Measurements from ENCODE around the gene HEXIM2. TPM values are rescaled to one million over a fixed set of nuclear protein-coding genes. Genes with fewer than 3 reads are reported as not detected.

The HEXIM2 gene
- total RNA-seq, 1 experiment from 2014 or later, result 11.9 TPM

- Mint-ChIP-seq H3K4me1 (peaks cover 11% of the 10 kb centered on the region), H3K27ac (no peak overlapping the region), H3K27me3 (ENCODE audit: low read depth) (no peaks in the 10 kb centered on the region), H3K9me3 (no peaks in the 10 kb centered on the region), H3K4me3 (no peak overlapping the region), H3K36me3 (no peaks in the 10 kb centered on the region)
- ChIA-PET CTCF (interaction anchor here (2.3 to 2.4 kb wide), 2 partner anchors 10 kb away, joined by 10 to 17 read pairs; partner anchors contain the start of gene ACBD4), POLR2A (no interaction called here)
- TF ChIP-seq OVOL2 (CRISPR knock-in tag; IDR thresholded peaks at IDR 0.05; ENCODE audit: borderline replicate concordance) (no peak), GABPB1 (CRISPR knock-in tag; IDR thresholded peaks at IDR 0.05) (no peak), GRHL2 (CRISPR knock-in tag; IDR thresholded peaks at IDR 0.05; ENCODE audit: insufficient replicate concordance, severe bottlenecking) (no peak), ZNF396 (CRISPR knock-in tag; IDR thresholded peaks at IDR 0.05; ENCODE audit: borderline replicate concordance) (no peak), CBFB (CRISPR knock-in tag; IDR thresholded peaks at IDR 0.05; ENCODE audit: low read depth) (no peak), NR2C2 (CRISPR knock-in tag; IDR thresholded peaks at IDR 0.05) (no peak), TEAD1 (CRISPR knock-in tag; IDR thresholded peaks at IDR 0.05) (no peak), PREB (CRISPR knock-in tag; IDR thresholded peaks at IDR 0.05; ENCODE audit: borderline replicate concordance) (no peak), E2F4 (CRISPR knock-in tag; IDR thresholded peaks at IDR 0.05; ENCODE audit: borderline replicate concordance, low read depth) (no peak), CREM (CRISPR knock-in tag; IDR thresholded peaks at IDR 0.05) (no peak), ZNF263 (CRISPR knock-in tag; IDR thresholded peaks at IDR 0.05; ENCODE audit: low read depth) (no peak), ZNF232 (CRISPR knock-in tag; IDR thresholded peaks at IDR 0.05) (no peak), NFATC4 (CRISPR knock-in tag; IDR thresholded peaks at IDR 0.05) (no peak), ESRRA (CRISPR knock-in tag; IDR thresholded peaks at IDR 0.05; ENCODE audit: borderline replicate concordance) (no peak)
- TF ChIP-seq, protein P1, sequence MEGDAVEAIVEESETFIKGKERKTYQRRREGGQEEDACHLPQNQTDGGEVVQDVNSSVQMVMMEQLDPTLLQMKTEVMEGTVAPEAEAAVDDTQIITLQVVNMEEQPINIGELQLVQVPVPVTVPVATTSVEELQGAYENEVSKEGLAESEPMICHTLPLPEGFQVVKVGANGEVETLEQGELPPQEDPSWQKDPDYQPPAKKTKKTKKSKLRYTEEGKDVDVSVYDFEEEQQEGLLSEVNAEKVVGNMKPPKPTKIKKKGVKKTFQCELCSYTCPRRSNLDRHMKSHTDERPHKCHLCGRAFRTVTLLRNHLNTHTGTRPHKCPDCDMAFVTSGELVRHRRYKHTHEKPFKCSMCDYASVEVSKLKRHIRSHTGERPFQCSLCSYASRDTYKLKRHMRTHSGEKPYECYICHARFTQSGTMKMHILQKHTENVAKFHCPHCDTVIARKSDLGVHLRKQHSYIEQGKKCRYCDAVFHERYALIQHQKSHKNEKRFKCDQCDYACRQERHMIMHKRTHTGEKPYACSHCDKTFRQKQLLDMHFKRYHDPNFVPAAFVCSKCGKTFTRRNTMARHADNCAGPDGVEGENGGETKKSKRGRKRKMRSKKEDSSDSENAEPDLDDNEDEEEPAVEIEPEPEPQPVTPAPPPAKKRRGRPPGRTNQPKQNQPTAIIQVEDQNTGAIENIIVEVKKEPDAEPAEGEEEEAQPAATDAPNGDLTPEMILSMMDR (IDR thresholded peaks at IDR 0.05), result no peak
- TF ChIP-seq, protein P2, sequence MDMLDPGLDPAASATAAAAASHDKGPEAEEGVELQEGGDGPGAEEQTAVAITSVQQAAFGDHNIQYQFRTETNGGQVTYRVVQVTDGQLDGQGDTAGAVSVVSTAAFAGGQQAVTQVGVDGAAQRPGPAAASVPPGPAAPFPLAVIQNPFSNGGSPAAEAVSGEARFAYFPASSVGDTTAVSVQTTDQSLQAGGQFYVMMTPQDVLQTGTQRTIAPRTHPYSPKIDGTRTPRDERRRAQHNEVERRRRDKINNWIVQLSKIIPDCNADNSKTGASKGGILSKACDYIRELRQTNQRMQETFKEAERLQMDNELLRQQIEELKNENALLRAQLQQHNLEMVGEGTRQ (CRISPR knock-in tag; IDR thresholded peaks at IDR 0.05), result no peak
- DNase-seq (ENCODE audit: low spot score) (no peak), ATAC-seq (no peak)
These were observed 36.2 kb upstream of the HEXIM2 start for GRCh38 chr17:45125509-45125908.

- H3K4me3 Mint-ChIP-seq, result no peak overlapping the region
- ChIA-PET CTCF (interaction anchor here (0.6 to 2.3 kb wide), 6 partner anchors 8 to 216 kb away, joined by 3 to 10 read pairs (median 5); partner anchors contain the start of gene ACBD4), POLR2A (interaction anchor here (0.7 to 1.0 kb wide), 2 partner anchors 12 to 80 kb away, joined by 3 read pairs; no protein-coding TSS in a partner anchor)
- peaks cover 18% of the 10 kb centered on the region for H3K4me1 Mint-ChIP-seq
- H3K27me3 Mint-ChIP-seq (ENCODE audit: low read depth), result no peaks in the 10 kb centered on the region
- H3K27ac Mint-ChIP-seq, result peak overlapping the region; percentile 76
- ATAC-seq (no peak), DNase-seq (ENCODE audit: low spot score) (no peak)
- H3K36me3 Mint-ChIP-seq, result no peaks in the 10 kb centered on the region
- no peaks in the 10 kb centered on the region for H3K9me3 Mint-ChIP-seq
- TF ChIP-seq MAX (CRISPR knock-in tag; IDR thresholded peaks at IDR 0.05), result no peak
- TF ChIP-seq, protein P1 (IDR thresholded peaks at IDR 0.05), result no peak
- TF ChIP-seq, protein P3, sequence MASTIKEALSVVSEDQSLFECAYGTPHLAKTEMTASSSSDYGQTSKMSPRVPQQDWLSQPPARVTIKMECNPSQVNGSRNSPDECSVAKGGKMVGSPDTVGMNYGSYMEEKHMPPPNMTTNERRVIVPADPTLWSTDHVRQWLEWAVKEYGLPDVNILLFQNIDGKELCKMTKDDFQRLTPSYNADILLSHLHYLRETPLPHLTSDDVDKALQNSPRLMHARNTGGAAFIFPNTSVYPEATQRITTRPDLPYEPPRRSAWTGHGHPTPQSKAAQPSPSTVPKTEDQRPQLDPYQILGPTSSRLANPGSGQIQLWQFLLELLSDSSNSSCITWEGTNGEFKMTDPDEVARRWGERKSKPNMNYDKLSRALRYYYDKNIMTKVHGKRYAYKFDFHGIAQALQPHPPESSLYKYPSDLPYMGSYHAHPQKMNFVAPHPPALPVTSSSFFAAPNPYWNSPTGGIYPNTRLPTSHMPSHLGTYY (CRISPR knock-in tag; IDR thresholded peaks at IDR 0.05), result no peak
- TF ChIP-seq ESRRA (CRISPR knock-in tag; IDR thresholded peaks at IDR 0.05; ENCODE audit: borderline replicate concordance), result no peak
- TF ChIP-seq EMX1 (CRISPR knock-in tag; IDR thresholded peaks at IDR 0.05), result no peak
- no peak for TF ChIP-seq GTF2I (CRISPR knock-in tag; conservative IDR thresholded peaks at IDR 0.05)
- no peak for TF ChIP-seq PRRX2 (CRISPR knock-in tag; IDR thresholded peaks at IDR 0.05)
- TF ChIP-seq, protein P4, sequence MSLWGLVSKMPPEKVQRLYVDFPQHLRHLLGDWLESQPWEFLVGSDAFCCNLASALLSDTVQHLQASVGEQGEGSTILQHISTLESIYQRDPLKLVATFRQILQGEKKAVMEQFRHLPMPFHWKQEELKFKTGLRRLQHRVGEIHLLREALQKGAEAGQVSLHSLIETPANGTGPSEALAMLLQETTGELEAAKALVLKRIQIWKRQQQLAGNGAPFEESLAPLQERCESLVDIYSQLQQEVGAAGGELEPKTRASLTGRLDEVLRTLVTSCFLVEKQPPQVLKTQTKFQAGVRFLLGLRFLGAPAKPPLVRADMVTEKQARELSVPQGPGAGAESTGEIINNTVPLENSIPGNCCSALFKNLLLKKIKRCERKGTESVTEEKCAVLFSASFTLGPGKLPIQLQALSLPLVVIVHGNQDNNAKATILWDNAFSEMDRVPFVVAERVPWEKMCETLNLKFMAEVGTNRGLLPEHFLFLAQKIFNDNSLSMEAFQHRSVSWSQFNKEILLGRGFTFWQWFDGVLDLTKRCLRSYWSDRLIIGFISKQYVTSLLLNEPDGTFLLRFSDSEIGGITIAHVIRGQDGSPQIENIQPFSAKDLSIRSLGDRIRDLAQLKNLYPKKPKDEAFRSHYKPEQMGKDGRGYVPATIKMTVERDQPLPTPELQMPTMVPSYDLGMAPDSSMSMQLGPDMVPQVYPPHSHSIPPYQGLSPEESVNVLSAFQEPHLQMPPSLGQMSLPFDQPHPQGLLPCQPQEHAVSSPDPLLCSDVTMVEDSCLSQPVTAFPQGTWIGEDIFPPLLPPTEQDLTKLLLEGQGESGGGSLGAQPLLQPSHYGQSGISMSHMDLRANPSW (CRISPR knock-in tag; conservative IDR thresholded peaks at IDR 0.05; ENCODE audit: low read depth), result no peak
- TF ChIP-seq ETV6 (CRISPR knock-in tag; IDR thresholded peaks at IDR 0.05), result no peak
- TF ChIP-seq NR3C1 (CRISPR knock-in tag; conservative IDR thresholded peaks at IDR 0.05; ENCODE audit: low read depth), result no peak
These were observed 34.5 kb upstream of the HEXIM2 start for GRCh38 chr17:45127207-45127547.

All from WTC11 (cell line).